ENCODE data around the gene EIF4H. TPM values are rescaled to one million over a fixed set of nuclear protein-coding genes. Genes with fewer than 3 reads are reported as not detected.

EIF4H gene
- total RNA-seq, 1 donor from 2014 or later = 263 TPM

Other genes with a start within 250 kb of the EIF4H start
- not detected in 2 replicates for gene ELN, start 146.2 kb upstream of the EIF4H start, total RNA-seq
- gene LIMK1, start 90.6 kb upstream of the EIF4H start, total RNA-seq = 59.6 and 62.7 TPM in 2 replicates
- gene LAT2, start 35.6 kb downstream of the EIF4H start, total RNA-seq = 291 and 329 TPM in 2 replicates
- 44.0 and 45.8 TPM in 2 replicates for gene RFC2, start 80.0 kb downstream of the EIF4H start, total RNA-seq
- gene CLIP2, start 115.1 kb downstream of the EIF4H start, total RNA-seq = 60.4 and 61.7 TPM in 2 replicates

All from activated B cell treated with CpG ODN at 0.5 μM for 24 hours (primary cell).